ENCODE measurements around the gene CRABP2.
A peak's percentile ranks its signal among the peaks of the same experiment; 100 is the strongest.

CRABP2 gene

GRCh38 chr1:156705321-156705917 is at the start of gene CRABP2:
CRABP2 (minus strand) TSS chr1:156705583; CDS start chr1:156705446, 137 bp downstream.
- no peak for DNase-seq (ENCODE audit: extremely low read depth in 1 of 2, low read depth in 1 of 2)

GRCh38 chr1:156754219-156754618 is 48.8 kb upstream of the CRABP2 start:
- DNase-seq (ENCODE audit: extremely low read depth in 1 of 2, low read depth in 1 of 2) = no peak

- DNase-seq (ENCODE audit: extremely low read depth in 1 of 2, low read depth in 1 of 2) = no peak
Measured at GRCh38 chr1:156752843-156753482, 47.6 kb upstream of the CRABP2 start.

- DNase-seq (ENCODE audit: extremely low read depth in 1 of 2, low read depth in 1 of 2) = peak; percentile 91 to 95
Measured at GRCh38 chr1:156751757-156752481, 46.5 kb upstream of the CRABP2 start.

- DNase-seq (ENCODE audit: extremely low read depth in 1 of 2, low read depth in 1 of 2) = no peak
Measured at GRCh38 chr1:156751451-156751756, 46.0 kb upstream of the CRABP2 start, which contains the start of gene HDGF. HDGF (minus strand) TSS chr1:156751675; CDS start chr1:156751429, 246 bp downstream.

GRCh38 chr1:156750711-156751450 is 45.5 kb upstream of the CRABP2 start:
- no peak for DNase-seq (ENCODE audit: extremely low read depth in 1 of 2, low read depth in 1 of 2)

- no peak for DNase-seq (ENCODE audit: extremely low read depth in 1 of 2, low read depth in 1 of 2)
Measured at GRCh38 chr1:156750191-156750672, 44.8 kb upstream of the CRABP2 start.

GRCh38 chr1:156749419-156750118 is 44.2 kb upstream of the CRABP2 start:
- no peak for DNase-seq (ENCODE audit: extremely low read depth in 1 of 2, low read depth in 1 of 2)

- no peak for DNase-seq (ENCODE audit: extremely low read depth in 1 of 2, low read depth in 1 of 2)
Measured at GRCh38 chr1:156748670-156749418, 43.5 kb upstream of the CRABP2 start.

- no peak for DNase-seq (ENCODE audit: extremely low read depth in 1 of 2, low read depth in 1 of 2)
Measured at GRCh38 chr1:156747742-156748669, 42.6 kb upstream of the CRABP2 start.

- DNase-seq (ENCODE audit: extremely low read depth in 1 of 2, low read depth in 1 of 2) = peak; percentile 22 to 63
Measured at GRCh38 chr1:156746728-156747631, 41.6 kb upstream of the CRABP2 start.

GRCh38 chr1:156746406-156746727 is 41.0 kb upstream of the CRABP2 start:
- no peak for DNase-seq (ENCODE audit: extremely low read depth in 1 of 2, low read depth in 1 of 2)

- DNase-seq (ENCODE audit: extremely low read depth in 1 of 2, low read depth in 1 of 2) = no peak
Measured at GRCh38 chr1:156745881-156746280, 40.5 kb upstream of the CRABP2 start.

- DNase-seq (ENCODE audit: extremely low read depth in 1 of 2, low read depth in 1 of 2) = no peak
Measured at GRCh38 chr1:156744786-156745419, 39.5 kb upstream of the CRABP2 start.

GRCh38 chr1:156744344-156744743 is 39.0 kb upstream of the CRABP2 start:
- no peak for DNase-seq (ENCODE audit: extremely low read depth in 1 of 2, low read depth in 1 of 2)

GRCh38 chr1:156743367-156744302 is 38.3 kb upstream of the CRABP2 start:
- no peak for DNase-seq (ENCODE audit: extremely low read depth in 1 of 2, low read depth in 1 of 2)

Data from activated CD8-positive, alpha-beta memory T cell treated with anti-CD3 and anti-CD28 coated beads for 1 hour (primary cell).